GM23338 (cell line): ENCODE data around the gene COLQ. TPM values are rescaled to one million over a fixed set of nuclear protein-coding genes. Genes with fewer than 3 reads are reported as not detected.

Experiments used
- ATAC-seq: fragments of 200-7000 bp; cut with Tn5 transposase; 3 replicates; pipeline ENCODE4 v1.9.1; 2020
- DNase-seq: peaks from one replicate; pipeline ENCODE4 v3.0.0-alpha.2; 2015; ENCODE audit warnings: low spot score
- H2AFZ ChIP-seq: fragments of 200-600 bp; sonication (generic); 2 replicates; pipeline ENCODE4 v1.8.0; 2016; ENCODE audit warnings: antibody characterized with exemption, mild to moderate bottlenecking, moderate library complexity
- H3F3A ChIP-seq: fragments of 200-600 bp; sonication (generic); replicated peaks from 2 replicates; pipeline ENCODE4 v1.8.0; 2017; ENCODE audit warnings: antibody characterized with exemption, mixed run types, low read depth
- H3K27ac ChIP-seq: fragments of 200-600 bp; sonication (generic); 2 replicates; pipeline ENCODE4 v1.6.1; 2016; ENCODE audit warnings: low read depth
- H3K27me3 ChIP-seq: fragments of 200-600 bp; sonication (generic); 2 replicates; pipeline ENCODE4 v1.8.0; 2016; ENCODE audit warnings: mild to moderate bottlenecking, mixed run types, moderate library complexity; ENCODE audit not compliant: insufficient read depth
- H3K36me3 ChIP-seq: fragments of 200-600 bp; sonication (generic); 2 replicates; pipeline ENCODE4 v1.8.0; 2016; ENCODE audit warnings: mild to moderate bottlenecking; ENCODE audit not compliant: insufficient read depth
- H3K4me1 ChIP-seq: fragments of 200-600 bp; sonication (generic); 2 replicates; pipeline ENCODE4 v1.8.0; 2016; ENCODE audit warnings: mild to moderate bottlenecking, moderate library complexity; ENCODE audit not compliant: insufficient read depth
- H3K4me2 ChIP-seq: fragments of 200-600 bp; sonication (generic); 2 replicates; pipeline ENCODE4 v1.7.1; 2017; ENCODE audit warnings: mixed run types
- H3K4me3 ChIP-seq: fragments of 200-600 bp; sonication (generic); 2 replicates; pipeline ENCODE4 v1.6.1; 2016; ENCODE audit warnings: mixed run types
- H3K79me2 ChIP-seq: fragments of 200-600 bp; sonication (generic); replicated peaks from 2 replicates; pipeline ENCODE4 v1.8.0; 2017; ENCODE audit warnings: mild to moderate bottlenecking; ENCODE audit not compliant: insufficient read depth
- H3K9me2 ChIP-seq: fragments of 200-600 bp; sonication (generic); 2 replicates; pipeline ENCODE4 v1.8.0; 2017; ENCODE audit not compliant: insufficient read depth
- H4K20me1 ChIP-seq: fragments of 200-600 bp; sonication (generic); replicated peaks from 2 replicates; pipeline ENCODE4 v1.8.0; 2017; ENCODE audit warnings: mild to moderate bottlenecking; ENCODE audit not compliant: insufficient read depth
- H3K27ac Mint-ChIP-seq: 2 replicates; pipeline ENCODE4 v1.8.0; 2020; ENCODE audit warnings: inconsistent platforms, mild to moderate bottlenecking, moderate library complexity, mixed read lengths
- H3K27me3 Mint-ChIP-seq: 3 replicates; pipeline ENCODE4 v1.8.0; 2022; ENCODE audit warnings: low read depth, mild to moderate bottlenecking, moderate library complexity, mixed read lengths, inconsistent platforms; ENCODE audit not compliant: insufficient read depth, poor library complexity
- H3K36me3 Mint-ChIP-seq: 3 replicates; pipeline ENCODE4 v1.8.0; 2021; ENCODE audit warnings: low read depth, mild to moderate bottlenecking, inconsistent platforms, moderate library complexity, mixed read lengths
- H3K4me1 Mint-ChIP-seq: 3 replicates; pipeline ENCODE4 v1.8.0; 2020; ENCODE audit warnings: mild to moderate bottlenecking, inconsistent platforms, mixed read lengths
- H3K4me3 Mint-ChIP-seq: 3 replicates; pipeline ENCODE4 v1.8.0; 2021; ENCODE audit warnings: moderate library complexity, mild to moderate bottlenecking, inconsistent platforms, mixed read lengths
- H3K9me3 Mint-ChIP-seq: 3 replicates; pipeline ENCODE4 v1.8.0; 2020; ENCODE audit warnings: moderate library complexity, mild to moderate bottlenecking, inconsistent platforms, mixed read lengths
- EZH2 ChIP-seq: fragments of 200-600 bp; sonication (generic); IDR thresholded peaks from one replicate; pipeline ENCODE4 v1.8.0; 2017; ENCODE audit warnings: antibody characterized with exemption, mild to moderate bottlenecking, low read depth; ENCODE audit not compliant: unreplicated experiment
- EZH2phosphoT487 ChIP-seq: fragments of 200-600 bp; sonication (generic); IDR thresholded peaks from one replicate; pipeline ENCODE4 v1.8.1; 2018; ENCODE audit warnings: antibody characterized with exemption; ENCODE audit not compliant: unreplicated experiment
- JUNB ChIP-seq: IDR thresholded peaks from one replicate; pipeline ENCODE4 v1.6.1; 2016; ENCODE audit warnings: antibody characterized with exemption; ENCODE audit not compliant: unreplicated experiment
- NANOG ChIP-seq: IDR thresholded peaks from 2 replicates; pipeline ENCODE4 v1.6.1; 2016; ENCODE audit warnings: antibody characterized with exemption, borderline replicate concordance
- STAT1 ChIP-seq: IDR thresholded peaks from one replicate; pipeline ENCODE4 v1.6.1; 2016; ENCODE audit warnings: antibody characterized with exemption; ENCODE audit not compliant: unreplicated experiment
- ZNF114 ChIP-seq: fragments of 250-450 bp; sonication (Bioruptor Pico); IDR thresholded peaks from 2 replicates; pipeline ENCODE4 v1.5.0; 2020; ENCODE audit warnings: mild to moderate bottlenecking, moderate library complexity
- ZNF331 ChIP-seq: fragments of 250-450 bp; sonication (Bioruptor Pico); IDR thresholded peaks from 2 replicates; pipeline ENCODE4 v1.5.0; 2020; ENCODE audit warnings: low read depth, mild to moderate bottlenecking, moderate library complexity
- polyA plus RNA-seq: library from polyadenylated mRNA; unstranded; fragments of >200 nt; fragmentation: Nextera tagmentation; extraction: Ambion mirVana; gene quantifications from 2 replicates; pipeline ENCODE4 v1.2.1, GENCODE V29; 2016
- total RNA-seq: library from RNA; depleted of rRNA; stranded (reverse); fragments of >200 nt; shearing (Covaris generic); gene quantifications from 2 replicates; pipeline ENCODE4 v1.2.3, GENCODE V29; 2014
- TF ChIP-seq, protein P1 (sequence below): fragments of 250-450 bp; sonication (Bioruptor Pico); IDR thresholded peaks from 2 replicates; pipeline ENCODE4 v1.5.0; 2020; ENCODE audit warnings: mild to moderate bottlenecking, moderate library complexity
- TF ChIP-seq, protein P2 (sequence below), 2 experiments: fragments of 200-600 bp in 1 of 2; sonication (generic) in 1 of 2; conservative IDR thresholded peaks; 2 replicates each; pipeline versions ENCODE4 v1.5.1 to v1.6.1; 2016 to 2017; ENCODE audit warnings: antibody characterized with exemption in 2 of 2, low read depth in 2 of 2, mild to moderate bottlenecking in 2 of 2, moderate library complexity in 1 of 2
- TF ChIP-seq, protein P3 (sequence below): IDR thresholded peaks from one replicate; pipeline ENCODE4 v1.6.1; 2018; ENCODE audit warnings: antibody characterized with exemption; ENCODE audit not compliant: unreplicated experiment

The COLQ gene
- total and polyA plus RNA-seq, 2 experiments from 2014 or later: 0.78 to 2.0 TPM

DNA sequence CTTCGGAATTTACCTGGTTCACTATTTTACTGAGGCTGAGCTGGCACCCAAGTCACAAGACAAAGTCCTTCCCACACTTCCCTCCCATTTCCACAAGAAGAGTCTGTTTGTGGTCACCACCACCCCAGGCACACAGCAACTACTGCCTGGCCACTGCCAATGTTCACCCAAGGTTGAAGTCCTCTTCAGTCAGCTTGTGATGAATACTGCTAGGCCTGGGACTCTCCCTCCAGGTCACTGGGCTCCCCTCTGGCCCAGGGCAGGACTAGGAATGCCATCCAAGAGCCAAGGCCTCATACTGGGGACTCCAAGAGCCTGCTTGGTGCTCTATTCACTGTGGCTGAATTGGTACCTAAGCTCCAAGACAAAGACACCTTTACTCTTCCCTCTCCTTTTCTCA is 30.4 kb upstream of the COLQ start:
- no peaks in the 10 kb centered on the region for H3K27me3 ChIP-seq
- no peaks in the 10 kb centered on the region; the same call in 1 of the 2 replicates for H3K9me2 ChIP-seq
- Mint-ChIP-seq H3K4me3 (no peak overlapping the region), H3K27ac (no peak overlapping the region; the same call in 1 of the 2 replicates), H3K27me3 (no peaks in the 10 kb centered on the region), H3K9me3 (no peaks in the 10 kb centered on the region), H3K36me3 (no peaks in the 10 kb centered on the region; the same call in 2 of the 3 replicates), H3K4me1 (peaks cover 4% of the 10 kb centered on the region; the same call in 1 of the 3 replicates)
- H3K4me2 ChIP-seq: no peak overlapping the region
- H3F3A ChIP-seq: no peaks in the 10 kb centered on the region
- TF ChIP-seq JUNB (no peak), ZNF331 (CRISPR knock-in tag) (no peak), EZH2phosphoT487 (no peak), NANOG (no peak)
- TF ChIP-seq, protein P1, sequence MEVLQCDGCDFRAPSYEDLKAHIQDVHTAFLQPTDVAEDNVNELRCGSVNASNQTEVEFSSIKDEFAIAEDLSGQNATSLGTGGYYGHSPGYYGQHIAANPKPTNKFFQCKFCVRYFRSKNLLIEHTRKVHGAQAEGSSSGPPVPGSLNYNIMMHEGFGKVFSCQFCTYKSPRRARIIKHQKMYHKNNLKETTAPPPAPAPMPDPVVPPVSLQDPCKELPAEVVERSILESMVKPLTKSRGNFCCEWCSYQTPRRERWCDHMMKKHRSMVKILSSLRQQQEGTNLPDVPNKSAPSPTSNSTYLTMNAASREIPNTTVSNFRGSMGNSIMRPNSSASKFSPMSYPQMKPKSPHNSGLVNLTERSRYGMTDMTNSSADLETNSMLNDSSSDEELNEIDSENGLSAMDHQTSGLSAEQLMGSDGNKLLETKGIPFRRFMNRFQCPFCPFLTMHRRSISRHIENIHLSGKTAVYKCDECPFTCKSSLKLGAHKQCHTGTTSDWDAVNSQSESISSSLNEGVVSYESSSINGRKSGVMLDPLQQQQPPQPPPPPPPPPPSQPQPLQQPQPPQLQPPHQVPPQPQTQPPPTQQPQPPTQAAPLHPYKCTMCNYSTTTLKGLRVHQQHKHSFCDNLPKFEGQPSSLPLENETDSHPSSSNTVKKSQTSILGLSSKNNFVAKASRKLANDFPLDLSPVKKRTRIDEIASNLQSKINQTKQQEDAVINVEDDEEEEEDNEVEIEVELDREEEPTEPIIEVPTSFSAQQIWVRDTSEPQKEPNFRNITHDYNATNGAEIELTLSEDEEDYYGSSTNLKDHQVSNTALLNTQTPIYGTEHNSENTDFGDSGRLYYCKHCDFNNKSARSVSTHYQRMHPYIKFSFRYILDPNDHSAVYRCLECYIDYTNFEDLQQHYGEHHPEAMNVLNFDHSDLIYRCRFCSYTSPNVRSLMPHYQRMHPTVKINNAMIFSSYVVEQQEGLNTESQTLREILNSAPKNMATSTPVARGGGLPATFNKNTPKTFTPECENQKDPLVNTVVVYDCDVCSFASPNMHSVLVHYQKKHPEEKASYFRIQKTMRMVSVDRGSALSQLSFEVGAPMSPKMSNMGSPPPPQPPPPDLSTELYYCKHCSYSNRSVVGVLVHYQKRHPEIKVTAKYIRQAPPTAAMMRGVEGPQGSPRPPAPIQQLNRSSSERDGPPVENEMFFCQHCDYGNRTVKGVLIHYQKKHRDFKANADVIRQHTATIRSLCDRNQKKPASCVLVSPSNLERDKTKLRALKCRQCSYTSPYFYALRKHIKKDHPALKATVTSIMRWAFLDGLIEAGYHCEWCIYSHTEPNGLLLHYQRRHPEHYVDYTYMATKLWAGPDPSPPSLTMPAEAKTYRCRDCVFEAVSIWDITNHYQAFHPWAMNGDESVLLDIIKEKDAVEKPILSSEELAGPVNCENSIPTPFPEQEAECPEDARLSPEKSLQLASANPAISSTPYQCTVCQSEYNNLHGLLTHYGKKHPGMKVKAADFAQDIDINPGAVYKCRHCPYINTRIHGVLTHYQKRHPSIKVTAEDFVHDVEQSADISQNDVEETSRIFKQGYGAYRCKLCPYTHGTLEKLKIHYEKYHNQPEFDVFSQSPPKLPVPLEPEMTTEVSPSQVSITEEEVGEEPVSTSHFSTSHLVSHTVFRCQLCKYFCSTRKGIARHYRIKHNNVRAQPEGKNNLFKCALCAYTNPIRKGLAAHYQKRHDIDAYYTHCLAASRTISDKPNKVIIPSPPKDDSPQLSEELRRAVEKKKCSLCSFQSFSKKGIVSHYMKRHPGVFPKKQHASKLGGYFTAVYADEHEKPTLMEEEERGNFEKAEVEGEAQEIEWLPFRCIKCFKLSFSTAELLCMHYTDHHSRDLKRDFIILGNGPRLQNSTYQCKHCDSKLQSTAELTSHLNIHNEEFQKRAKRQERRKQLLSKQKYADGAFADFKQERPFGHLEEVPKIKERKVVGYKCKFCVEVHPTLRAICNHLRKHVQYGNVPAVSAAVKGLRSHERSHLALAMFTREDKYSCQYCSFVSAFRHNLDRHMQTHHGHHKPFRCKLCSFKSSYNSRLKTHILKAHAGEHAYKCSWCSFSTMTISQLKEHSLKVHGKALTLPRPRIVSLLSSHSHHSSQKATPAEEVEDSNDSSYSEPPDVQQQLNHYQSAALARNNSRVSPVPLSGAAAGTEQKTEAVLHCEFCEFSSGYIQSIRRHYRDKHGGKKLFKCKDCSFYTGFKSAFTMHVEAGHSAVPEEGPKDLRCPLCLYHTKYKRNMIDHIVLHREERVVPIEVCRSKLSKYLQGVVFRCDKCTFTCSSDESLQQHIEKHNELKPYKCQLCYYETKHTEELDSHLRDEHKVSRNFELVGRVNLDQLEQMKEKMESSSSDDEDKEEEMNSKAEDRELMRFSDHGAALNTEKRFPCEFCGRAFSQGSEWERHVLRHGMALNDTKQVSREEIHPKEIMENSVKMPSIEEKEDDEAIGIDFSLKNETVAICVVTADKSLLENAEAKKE (CRISPR knock-in tag): no peak
- no peaks in the 10 kb centered on the region; the same call in none of the 2 replicates for H4K20me1 ChIP-seq
- no peak overlapping the region for H3K4me3 ChIP-seq
- DNase-seq: no peak
- no peak overlapping the region for H3K27ac ChIP-seq
- H2AFZ ChIP-seq: no peak overlapping the region
- H3K79me2 ChIP-seq: no peaks in the 10 kb centered on the region; the same call in 1 of the 2 replicates
- no peaks in the 10 kb centered on the region for H3K36me3 ChIP-seq
- no peak for ATAC-seq
- no peaks in the 10 kb centered on the region for H3K4me1 ChIP-seq

DNA sequence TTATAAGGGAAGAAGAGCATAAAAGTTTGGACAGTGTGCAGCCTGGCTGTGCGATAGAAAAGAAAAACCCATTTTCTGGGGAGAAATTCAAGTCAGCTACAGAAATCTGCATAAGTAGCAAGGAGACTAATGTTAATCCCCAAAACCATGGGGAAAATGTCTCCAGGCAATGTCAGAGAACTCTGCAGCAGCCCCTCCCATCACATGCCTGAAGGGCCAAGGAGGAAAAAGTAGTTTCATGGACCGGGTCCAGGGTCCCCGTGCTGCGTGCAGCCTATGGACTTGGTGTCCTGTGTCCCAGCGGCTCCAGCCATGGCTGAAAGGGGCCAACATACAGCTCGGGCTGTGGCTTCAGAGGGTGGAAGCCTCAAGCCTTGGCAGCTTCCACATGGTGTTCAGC is 28.3 kb upstream of the COLQ start:
- DNase-seq (no peak), ATAC-seq (no peak)
- no peaks in the 10 kb centered on the region; the same call in 2 of the 3 replicates for H3K36me3 Mint-ChIP-seq
- Histone ChIP-seq H3K79me2 (no peaks in the 10 kb centered on the region; the same call in 1 of the 2 replicates), H3K27me3 (no peaks in the 10 kb centered on the region), H3F3A (no peaks in the 10 kb centered on the region), H3K4me3 (no peak overlapping the region), H4K20me1 (no peaks in the 10 kb centered on the region), H3K4me1 (no peaks in the 10 kb centered on the region), H3K4me2 (no peak overlapping the region), H2AFZ (no peak overlapping the region), H3K36me3 (no peaks in the 10 kb centered on the region), H3K27ac (no peak overlapping the region), H3K9me2 (no peaks in the 10 kb centered on the region; the same call in 1 of the 2 replicates)
- no peak overlapping the region for H3K4me3 Mint-ChIP-seq
- no peaks in the 10 kb centered on the region for H3K9me3 Mint-ChIP-seq
- no peak overlapping the region for H3K27ac Mint-ChIP-seq
- no peaks in the 10 kb centered on the region for H3K27me3 Mint-ChIP-seq
- peaks cover 4% of the 10 kb centered on the region; the same call in 1 of the 3 replicates for H3K4me1 Mint-ChIP-seq
- TF ChIP-seq, protein P2, sequence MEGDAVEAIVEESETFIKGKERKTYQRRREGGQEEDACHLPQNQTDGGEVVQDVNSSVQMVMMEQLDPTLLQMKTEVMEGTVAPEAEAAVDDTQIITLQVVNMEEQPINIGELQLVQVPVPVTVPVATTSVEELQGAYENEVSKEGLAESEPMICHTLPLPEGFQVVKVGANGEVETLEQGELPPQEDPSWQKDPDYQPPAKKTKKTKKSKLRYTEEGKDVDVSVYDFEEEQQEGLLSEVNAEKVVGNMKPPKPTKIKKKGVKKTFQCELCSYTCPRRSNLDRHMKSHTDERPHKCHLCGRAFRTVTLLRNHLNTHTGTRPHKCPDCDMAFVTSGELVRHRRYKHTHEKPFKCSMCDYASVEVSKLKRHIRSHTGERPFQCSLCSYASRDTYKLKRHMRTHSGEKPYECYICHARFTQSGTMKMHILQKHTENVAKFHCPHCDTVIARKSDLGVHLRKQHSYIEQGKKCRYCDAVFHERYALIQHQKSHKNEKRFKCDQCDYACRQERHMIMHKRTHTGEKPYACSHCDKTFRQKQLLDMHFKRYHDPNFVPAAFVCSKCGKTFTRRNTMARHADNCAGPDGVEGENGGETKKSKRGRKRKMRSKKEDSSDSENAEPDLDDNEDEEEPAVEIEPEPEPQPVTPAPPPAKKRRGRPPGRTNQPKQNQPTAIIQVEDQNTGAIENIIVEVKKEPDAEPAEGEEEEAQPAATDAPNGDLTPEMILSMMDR (conservative IDR thresholded peaks at IDR 0.05; ENCODE audit: low read depth in 2 of 2): no peak
- no peak for TF ChIP-seq EZH2
- TF ChIP-seq, protein P3, sequence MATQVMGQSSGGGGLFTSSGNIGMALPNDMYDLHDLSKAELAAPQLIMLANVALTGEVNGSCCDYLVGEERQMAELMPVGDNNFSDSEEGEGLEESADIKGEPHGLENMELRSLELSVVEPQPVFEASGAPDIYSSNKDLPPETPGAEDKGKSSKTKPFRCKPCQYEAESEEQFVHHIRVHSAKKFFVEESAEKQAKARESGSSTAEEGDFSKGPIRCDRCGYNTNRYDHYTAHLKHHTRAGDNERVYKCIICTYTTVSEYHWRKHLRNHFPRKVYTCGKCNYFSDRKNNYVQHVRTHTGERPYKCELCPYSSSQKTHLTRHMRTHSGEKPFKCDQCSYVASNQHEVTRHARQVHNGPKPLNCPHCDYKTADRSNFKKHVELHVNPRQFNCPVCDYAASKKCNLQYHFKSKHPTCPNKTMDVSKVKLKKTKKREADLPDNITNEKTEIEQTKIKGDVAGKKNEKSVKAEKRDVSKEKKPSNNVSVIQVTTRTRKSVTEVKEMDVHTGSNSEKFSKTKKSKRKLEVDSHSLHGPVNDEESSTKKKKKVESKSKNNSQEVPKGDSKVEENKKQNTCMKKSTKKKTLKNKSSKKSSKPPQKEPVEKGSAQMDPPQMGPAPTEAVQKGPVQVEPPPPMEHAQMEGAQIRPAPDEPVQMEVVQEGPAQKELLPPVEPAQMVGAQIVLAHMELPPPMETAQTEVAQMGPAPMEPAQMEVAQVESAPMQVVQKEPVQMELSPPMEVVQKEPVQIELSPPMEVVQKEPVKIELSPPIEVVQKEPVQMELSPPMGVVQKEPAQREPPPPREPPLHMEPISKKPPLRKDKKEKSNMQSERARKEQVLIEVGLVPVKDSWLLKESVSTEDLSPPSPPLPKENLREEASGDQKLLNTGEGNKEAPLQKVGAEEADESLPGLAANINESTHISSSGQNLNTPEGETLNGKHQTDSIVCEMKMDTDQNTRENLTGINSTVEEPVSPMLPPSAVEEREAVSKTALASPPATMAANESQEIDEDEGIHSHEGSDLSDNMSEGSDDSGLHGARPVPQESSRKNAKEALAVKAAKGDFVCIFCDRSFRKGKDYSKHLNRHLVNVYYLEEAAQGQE: no peak
- no peak for TF ChIP-seq ZNF114 (CRISPR knock-in tag)
- no peak for TF ChIP-seq EZH2phosphoT487
- TF ChIP-seq STAT1: no peak
